Upper lobe of left lung (tissue), 6 donors: Measurements from ENCODE around the gene MMP23B. TPM values are rescaled to one million over a fixed set of nuclear protein-coding genes. Genes with fewer than 3 reads are reported as not detected.

Experiments used
- ATAC-seq, 2 donors: fragments of 200-7000 bp; cut with Tn5 transposase; one replicate each; pipeline ENCODE4 v1.9.1; 2022; ENCODE audit warnings: mild to moderate bottlenecking in 2 of 2, moderate library complexity in 2 of 2; ENCODE audit not compliant: low FRiP score in 2 of 2
- DNase-seq, 2 donors: peaks; one replicate each; pipeline ENCODE4 v3.0.0-alpha.2; 2019 to 2020
- H3K27ac ChIP-seq, 4 donors: fragments of 200-600 bp; sonication (generic); one replicate each; pipeline ENCODE4 v1.5.1; 2016 to 2019
- H3K27me3 ChIP-seq, 4 donors: fragments of 200-600 bp; sonication (generic); one replicate each; pipeline ENCODE4 v1.5.1; 2017 to 2019
- H3K36me3 ChIP-seq, 4 donors: fragments of 200-600 bp; sonication (generic); one replicate each; pipeline ENCODE4 v1.5.1; 2016 to 2019
- H3K4me1 ChIP-seq, 4 donors: fragments of 200-600 bp; sonication (generic); one replicate each; pipeline ENCODE4 v1.5.1; 2018 to 2019
- H3K4me3 ChIP-seq, 4 donors: fragments of 200-600 bp; sonication (generic); one replicate each; pipeline ENCODE4 v1.5.1; 2017 to 2019; ENCODE audit warnings: mild to moderate bottlenecking in 2 of 4, moderate library complexity in 1 of 4
- H3K9me3 ChIP-seq, 4 donors: fragments of 200-600 bp; sonication (generic); one replicate each; pipeline ENCODE4 v1.5.1; 2018 to 2019
- EP300 ChIP-seq, 4 donors: sonication (generic); formaldehyde crosslinking; IDR thresholded peaks; one replicate each; pipeline ENCODE4 v1.5.1; 2017; ENCODE audit warnings: antibody characterized with exemption in 4 of 4, control low read depth in 2 of 4
- POLR2A ChIP-seq, 4 donors: fragments of 450-650 bp; IDR thresholded peaks; one replicate each; pipeline ENCODE4 v1.5.1; 2016 to 2017; ENCODE audit warnings: antibody characterized with exemption in 4 of 4, mild to moderate bottlenecking in 2 of 4
- POLR2AphosphoS5 ChIP-seq, 2 donors: sonication (generic); formaldehyde crosslinking; IDR thresholded peaks; one replicate each; pipeline ENCODE4 v1.5.1; 2017; ENCODE audit warnings: antibody characterized with exemption in 2 of 2
- WGBS, 2 donors: methylation state at CpG; one replicate each; pipeline ENCODE4 v1.1.5; 2017 to 2018; 5-methylcytosine and 5-hydroxymethylcytosine counted together
- total RNA-seq, 6 donors: library from RNA; depleted of rRNA in 4 of 6; stranded (reverse); fragments of >200 nt in 4 of 6; gene quantifications; one replicate each; pipeline versions ENCODE4 v1.1.0 to v1.2.1, GENCODE V29; 2016 to 2021
- TF ChIP-seq, protein P1 (sequence below), 6 experiments: fragments of 450-650 bp in 4 of 6; fragments of 200-600 bp in 2 of 6; sonication (generic) in 2 of 6; IDR thresholded peaks; one replicate each; pipeline ENCODE4 v1.5.1; 2016 to 2019; ENCODE audit warnings: antibody characterized with exemption in 6 of 6
- donor health status: DM: no; HTN: no; CAD: no; lungs with moderate emphysema.
- donor health status: DM: no; HTN: yes; CAD: no; lungs with severe emphysema.

MMP23B gene
- total RNA-seq, 6 donors from 2014 or later: 13.6 to 79.3 (median 33.0) TPM; not detected in 1

- H3K4me1 ChIP-seq: peaks cover 12 to 25% (median 19%) of the 10 kb centered on the region in 4 donors
- no peak for TF ChIP-seq EP300 (IDR thresholded peaks at IDR 0.05)
- no peak for TF ChIP-seq POLR2A (IDR thresholded peaks at IDR 0.05)
- TF ChIP-seq, protein P1, sequence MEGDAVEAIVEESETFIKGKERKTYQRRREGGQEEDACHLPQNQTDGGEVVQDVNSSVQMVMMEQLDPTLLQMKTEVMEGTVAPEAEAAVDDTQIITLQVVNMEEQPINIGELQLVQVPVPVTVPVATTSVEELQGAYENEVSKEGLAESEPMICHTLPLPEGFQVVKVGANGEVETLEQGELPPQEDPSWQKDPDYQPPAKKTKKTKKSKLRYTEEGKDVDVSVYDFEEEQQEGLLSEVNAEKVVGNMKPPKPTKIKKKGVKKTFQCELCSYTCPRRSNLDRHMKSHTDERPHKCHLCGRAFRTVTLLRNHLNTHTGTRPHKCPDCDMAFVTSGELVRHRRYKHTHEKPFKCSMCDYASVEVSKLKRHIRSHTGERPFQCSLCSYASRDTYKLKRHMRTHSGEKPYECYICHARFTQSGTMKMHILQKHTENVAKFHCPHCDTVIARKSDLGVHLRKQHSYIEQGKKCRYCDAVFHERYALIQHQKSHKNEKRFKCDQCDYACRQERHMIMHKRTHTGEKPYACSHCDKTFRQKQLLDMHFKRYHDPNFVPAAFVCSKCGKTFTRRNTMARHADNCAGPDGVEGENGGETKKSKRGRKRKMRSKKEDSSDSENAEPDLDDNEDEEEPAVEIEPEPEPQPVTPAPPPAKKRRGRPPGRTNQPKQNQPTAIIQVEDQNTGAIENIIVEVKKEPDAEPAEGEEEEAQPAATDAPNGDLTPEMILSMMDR (IDR thresholded peaks at IDR 0.05): no peak
- TF ChIP-seq POLR2AphosphoS5 (IDR thresholded peaks at IDR 0.05): no peak
- DNase-seq (peak in 1 of 2 donors; percentile 85), ATAC-seq (peak in 1 of 2 donors; percentile 28)
- no peaks in the 10 kb centered on the region for H3K36me3 ChIP-seq
- H3K27me3 ChIP-seq: peaks cover 0 to 4% (median 1%) of the 10 kb centered on the region in 4 donors
- peak within 1 kb of the TSS; percentile 52 to 58 (median 55) for H3K4me3 ChIP-seq
- H3K9me3 ChIP-seq: no peaks in the 10 kb centered on the region
- no peak within 1 kb of the TSS for H3K27ac ChIP-seq
- 0 to 17% methylated on average over 3 to 14 of the region's 125 CpGs for WGBS, 2 donors
These were observed 31.8 kb upstream of the MMP23B start, which contains the start of gene FNDC10 for GRCh38 chr1:1599935-1600860. Gene FNDC10, minus strand, starts transcription at chr1:1600135. Its CDS starts 120 bp downstream, at chr1:1600015.

DNA sequence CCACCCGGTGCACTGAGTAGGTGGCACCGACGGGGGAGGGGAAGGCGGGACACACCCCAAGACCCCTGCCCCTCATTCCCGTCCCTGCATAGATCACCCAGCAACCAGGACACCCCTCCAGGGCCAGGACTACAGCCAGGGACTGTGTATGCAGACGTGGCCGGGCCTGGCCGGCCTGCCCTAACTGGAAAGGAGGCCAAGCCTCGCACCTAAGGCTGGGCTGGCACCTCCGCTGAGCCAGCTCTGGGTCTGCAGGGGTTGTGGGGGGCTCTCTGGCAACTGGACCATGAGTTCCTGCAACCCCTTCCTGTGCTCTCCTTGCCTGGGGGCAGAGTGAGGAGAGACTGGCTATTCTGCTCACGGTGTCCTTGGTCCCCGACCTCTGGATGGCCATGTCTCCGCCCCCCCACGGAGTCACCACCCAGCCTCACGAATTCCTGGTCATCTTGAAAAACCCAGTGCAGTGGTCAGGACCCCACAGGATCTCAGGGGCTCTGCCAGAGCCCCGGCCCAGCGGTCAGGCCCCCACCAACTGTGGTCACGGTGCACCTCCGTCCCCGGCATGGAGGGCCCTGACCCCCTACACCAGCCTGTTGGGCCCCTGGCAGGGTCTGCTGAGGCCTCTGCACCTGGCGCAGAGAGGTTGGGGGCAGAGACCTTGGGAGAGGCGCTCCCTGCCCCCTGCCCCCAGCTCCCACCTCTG, 31.0 kb upstream of the MMP23B start:
- H3K4me1 ChIP-seq: peaks cover 12 to 25% (median 19%) of the 10 kb centered on the region in 4 donors
- no peak for ATAC-seq
- no peaks in the 10 kb centered on the region for H3K9me3 ChIP-seq
- no peaks in the 10 kb centered on the region for H3K36me3 ChIP-seq
- WGBS, 2 donors: 77% methylated on average over 17 of the region's 22 CpGs; no CpG with 5 or more reads in 1 of the 2 donors
- peak in 1 of 2 donors; percentile 70 for DNase-seq
- peaks cover 0 to 4% (median 1%) of the 10 kb centered on the region in 4 donors for H3K27me3 ChIP-seq
- H3K27ac ChIP-seq: no peak overlapping the region
- no peak for TF ChIP-seq EP300 (IDR thresholded peaks at IDR 0.05)
- TF ChIP-seq POLR2AphosphoS5 (IDR thresholded peaks at IDR 0.05): no peak
- TF ChIP-seq, protein P1 (IDR thresholded peaks at IDR 0.05): no peak
- no peak for TF ChIP-seq POLR2A (IDR thresholded peaks at IDR 0.05)
- peak overlapping the region in 3 of 4 donors; percentile 54 to 58 (median 56) for H3K4me3 ChIP-seq

DNA sequence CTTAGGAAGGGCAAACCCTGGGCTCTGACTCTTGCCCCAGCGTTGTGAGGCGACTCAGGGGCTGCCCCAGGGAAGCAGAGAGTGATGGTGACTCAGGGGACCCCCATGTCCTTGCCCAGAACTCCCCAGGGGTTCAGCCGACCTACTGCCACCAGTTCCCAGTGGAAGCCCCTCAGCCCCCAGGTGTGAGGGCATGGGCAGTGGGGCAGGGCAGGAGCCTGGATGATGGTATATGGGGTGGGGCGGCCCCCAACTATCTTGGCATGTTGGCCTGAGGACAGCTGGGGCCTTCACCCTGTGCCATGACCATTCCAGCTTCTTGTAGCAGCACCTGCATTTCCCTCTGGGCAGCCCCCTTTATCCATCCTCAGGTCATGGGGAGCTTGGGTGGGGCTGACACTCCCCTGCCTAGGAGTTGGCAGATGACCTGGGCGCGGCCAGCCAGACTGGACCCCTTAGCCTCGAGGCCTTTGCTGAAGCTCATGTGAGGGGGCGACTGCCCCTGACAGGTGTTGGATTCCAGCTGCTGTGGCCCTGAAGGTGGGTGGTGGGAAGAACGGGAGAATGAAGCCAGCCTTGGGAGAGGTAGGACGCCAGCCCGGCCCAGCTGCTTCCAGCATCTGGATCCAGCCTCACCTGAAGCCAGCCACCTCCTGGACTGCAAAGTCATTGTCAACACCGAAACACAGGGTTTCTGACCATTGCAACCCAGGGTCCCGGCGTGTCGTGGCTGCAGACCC, 30.2 kb upstream of the MMP23B start:
- no peak overlapping the region for H3K27ac ChIP-seq
- no peak overlapping the region for H3K4me3 ChIP-seq
- DNase-seq (peak in 1 of 2 donors; percentile 62), ATAC-seq (no peak)
- no peaks in the 10 kb centered on the region for H3K36me3 ChIP-seq
- TF ChIP-seq POLR2AphosphoS5 (IDR thresholded peaks at IDR 0.05) (no peak), POLR2A (IDR thresholded peaks at IDR 0.05) (no peak), EP300 (IDR thresholded peaks at IDR 0.05) (no peak)
- TF ChIP-seq, protein P1 (IDR thresholded peaks at IDR 0.05): no peak
- no peaks in the 10 kb centered on the region for H3K9me3 ChIP-seq
- WGBS, 2 donors: 92% methylated on average over 2 to 14 of the region's 15 CpGs
- H3K4me1 ChIP-seq: peaks cover 12 to 25% (median 19%) of the 10 kb centered on the region in 4 donors
- peaks cover 0 to 4% (median 1%) of the 10 kb centered on the region in 4 donors for H3K27me3 ChIP-seq

DNA sequence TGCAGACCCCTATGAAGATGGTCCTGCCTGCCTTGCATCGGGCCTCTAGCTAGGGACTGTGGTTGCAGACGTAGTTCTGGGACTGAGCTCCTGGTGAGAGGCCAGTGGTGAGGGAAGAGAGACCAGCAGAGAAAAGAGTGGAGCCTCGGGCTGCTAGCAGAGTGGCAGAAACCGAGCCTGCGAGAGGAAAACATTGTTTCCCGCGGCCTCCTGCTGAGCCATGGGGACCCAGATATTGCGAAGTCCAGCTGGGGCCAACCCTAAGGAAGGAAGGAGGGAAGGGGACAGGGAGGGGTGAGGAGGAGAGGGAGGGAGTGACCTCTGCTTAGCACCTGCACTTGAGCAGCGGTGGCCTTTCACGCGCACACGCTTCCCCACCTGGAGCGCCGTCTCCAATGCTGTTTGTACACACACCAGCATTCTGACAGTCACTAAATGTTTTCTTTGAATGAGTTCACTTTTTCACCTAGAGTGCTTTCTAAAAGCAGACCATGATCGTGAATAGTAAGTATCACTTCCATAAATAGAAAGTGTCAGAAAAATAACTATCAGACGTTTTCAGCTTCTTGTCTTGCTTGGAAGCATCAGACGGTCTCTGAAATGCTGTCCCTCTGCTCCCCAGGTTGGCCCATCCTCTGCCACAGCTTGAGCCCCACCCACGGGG, 29.5 kb upstream of the MMP23B start:
- Histone ChIP-seq H3K36me3 (no peaks in the 10 kb centered on the region), H3K27me3 (peaks cover 0 to 4% (median 1%) of the 10 kb centered on the region in 4 donors), H3K4me3 (no peak overlapping the region), H3K4me1 (peaks cover 12 to 25% (median 18%) of the 10 kb centered on the region in 4 donors), H3K9me3 (no peaks in the 10 kb centered on the region), H3K27ac (no peak overlapping the region)
- ATAC-seq (no peak), DNase-seq (no peak)
- WGBS, 2 donors: 55 to 60% methylated on average over 16 to 18 of the region's 18 CpGs
- TF ChIP-seq, protein P1 (IDR thresholded peaks at IDR 0.05): no peak
- TF ChIP-seq EP300 (IDR thresholded peaks at IDR 0.05): no peak
- no peak for TF ChIP-seq POLR2AphosphoS5 (IDR thresholded peaks at IDR 0.05)
- TF ChIP-seq POLR2A (IDR thresholded peaks at IDR 0.05): no peak
